DOHH2 (cell line): ENCODE data around the gene SEC63.
"Not testable (repeated sequence)": the region's sequence is repeated elsewhere in the genome, so short reads cannot be mapped to it uniquely, and the experiment has no call there.

Source experiments
- CTCF ChIP-seq: fragments of 200-600 bp; sonication (generic); IDR thresholded peaks from one replicate; pipeline ENCODE4 v1.5.1; 2014; ENCODE audit warnings: antibody characterized with exemption, mild to moderate bottlenecking, low read depth, low read length; ENCODE audit not compliant: poor library complexity, severe bottlenecking
- EZH2phosphoT487 ChIP-seq: fragments of 200-600 bp; sonication (generic); IDR thresholded peaks from 2 replicates; pipeline ENCODE4 v1.6.1; 2017; ENCODE audit warnings: borderline replicate concordance, mild to moderate bottlenecking, antibody characterized with exemption, low read length, moderate library complexity, mixed read lengths

- not testable (repeated sequence) for TF ChIP-seq CTCF, EZH2phosphoT487
Observed at GRCh38 chr6:107926697-107927544, 31.1 kb downstream of the SEC63 start.
